HCT116 (cell line): ENCODE results near the gene NDUFAF4. TPM values are rescaled to one million over a fixed set of nuclear protein-coding genes. Genes with fewer than 3 reads are reported as not detected.

Experiments used
- ATAC-seq: fragments of 200-7000 bp; cut with Tn5 transposase; 2 replicates; pipeline ENCODE4 v1.9.1; 2020; ENCODE audit warnings: mild to moderate bottlenecking, moderate library complexity
- BruUV-seq: library from RNA; stranded (reverse); fragments of 400-500 nt; replicated peaks from 2 replicates; lab custom pipeline; 2021; lab: Mats Ljungman, UMichigan
- CTCF ChIA-PET: fragments of 300-600 bp; sonication (Branson Sonifier 250); formaldehyde crosslinking; loops from one replicate; lab custom pipeline; 2021; ENCODE audit warnings: antibody characterized with exemption; lab: Charles Lee
- POLR2A ChIA-PET: fragments of 300-600, 350-600 bp; sonication (Branson Sonifier 250); formaldehyde crosslinking; loops from one replicate; lab custom pipeline; 2021; ENCODE audit warnings: antibody characterized with exemption; lab: Charles Lee
- RAD21 ChIA-PET, 2 experiments: fragments of 300-600 bp; sonication (Branson Sonifier 250); formaldehyde crosslinking; loops; one replicate each; lab custom pipeline; 2023; ENCODE audit warnings: low total read pairs in 2 of 2; ENCODE audit not compliant: uncharacterized antibody in 2 of 2, unreplicated experiment in 2 of 2, low non-redundant PET in 1 of 2; lab: Charles Lee
- DNase-seq: peaks from one replicate; pipeline ENCODE4 v3.0.0-alpha.2; 2010; ENCODE audit warnings: low read depth, low spot score
- H2AFZ ChIP-seq: fragments of 200-600 bp; shearing (Covaris generic), sonication (generic); 2 replicates; pipeline ENCODE4 v1.6.1; 2017; ENCODE audit warnings: low read depth, mixed run types, mixed read lengths, antibody characterized with exemption, low read length; ENCODE audit not compliant: poor library complexity, severe bottlenecking
- H3K27ac ChIP-seq: 2 replicates; pipeline ENCODE4 v1.5.1; 2012; ENCODE audit warnings: low read depth, low read length
- H3K27me3 ChIP-seq: fragments of 200-600 bp; sonication (generic); 2 replicates; pipeline ENCODE4 v1.6.1; 2016; ENCODE audit warnings: mixed run types, low read length, mixed read lengths; ENCODE audit not compliant: insufficient read depth
- H3K36me3 ChIP-seq, 2 experiments: fragments of 200-500 bp in 1 of 2; fragments of 200-600 bp in 1 of 2; sonication (Bioruptor generic) in 1 of 2; sonication (generic) in 1 of 2; 2 replicates each; pipeline versions ENCODE4 v1.5.1 to v1.6.1; 2014 to 2016; ENCODE audit warnings: low read length in 2 of 2, inconsistent platforms in 1 of 2, mixed read lengths in 1 of 2, mixed run types in 1 of 2; ENCODE audit not compliant: insufficient read depth in 2 of 2, control insufficient read depth in 1 of 2
- H3K4me1 ChIP-seq, 2 experiments: fragments of 200-600 bp in 1 of 2; sonication (generic) in 1 of 2; 2 replicates each; pipeline versions ENCODE4 v1.5.1 to v1.6.1; 2012 to 2017; ENCODE audit warnings: low read length in 2 of 2, inconsistent platforms in 1 of 2, mild to moderate bottlenecking in 1 of 2, mixed read lengths in 1 of 2, mixed run types in 1 of 2, moderate library complexity in 1 of 2; ENCODE audit not compliant: insufficient read depth in 2 of 2, control insufficient read depth in 1 of 2
- H3K4me2 ChIP-seq: fragments of 200-600 bp; sonication (generic); 2 replicates; pipeline ENCODE4 v1.6.1; 2017; ENCODE audit warnings: mixed run types, low read length, mixed read lengths
- H3K4me3 ChIP-seq, 2 experiments: fragments of 200-600 bp in 1 of 2; sonication (generic) in 1 of 2; replicated peaks in 1 of 2; 2 replicates each; pipeline ENCODE4 v1.5.1; 2011 to 2016; ENCODE audit warnings: low read length in 2 of 2, control low read depth in 1 of 2, low read depth in 1 of 2, mild to moderate bottlenecking in 1 of 2, mixed read lengths in 1 of 2, mixed run types in 1 of 2
- H3K79me2 ChIP-seq: fragments of 200-600 bp; sonication (generic); 2 replicates; pipeline ENCODE4 v1.6.1; 2017; ENCODE audit warnings: mild to moderate bottlenecking, mixed run types, low read length, moderate library complexity, mixed read lengths; ENCODE audit not compliant: insufficient read depth
- H3K9ac ChIP-seq: fragments of 200-600 bp; sonication (generic); 2 replicates; pipeline ENCODE4 v1.6.1; 2016; ENCODE audit warnings: low read length, mixed read lengths
- H3K9me2 ChIP-seq: fragments of 200-600 bp; sonication (generic), shearing (Covaris generic); 2 replicates; pipeline ENCODE4 v1.6.1; 2017; ENCODE audit warnings: mixed run types, mild to moderate bottlenecking, moderate library complexity; ENCODE audit not compliant: insufficient read depth
- H3K9me3 ChIP-seq, 2 experiments: fragments of 200-500 bp in 1 of 2; fragments of 200-600 bp in 1 of 2; sonication (Bioruptor generic) in 1 of 2; sonication (generic) in 1 of 2; 2 replicates each; pipeline ENCODE4 v1.6.1; 2014 to 2017; ENCODE audit warnings: low read length in 2 of 2, mixed read lengths in 2 of 2, inconsistent platforms in 1 of 2, low read depth in 1 of 2, mild to moderate bottlenecking in 1 of 2, mixed run types in 1 of 2, moderate library complexity in 1 of 2; ENCODE audit not compliant: control insufficient read depth in 1 of 2, insufficient read depth in 1 of 2
- H4K20me1 ChIP-seq: fragments of 200-600 bp; sonication (generic), shearing (Covaris generic); 2 replicates; pipeline ENCODE4 v1.6.1; 2017; ENCODE audit warnings: mixed run types, mild to moderate bottlenecking, moderate library complexity; ENCODE audit not compliant: insufficient read depth
- EGR1 ChIP-seq: IDR thresholded peaks from 2 replicates; pipeline ENCODE4 v1.6.1; 2012; ENCODE audit warnings: low read depth
- ELF1 ChIP-seq: IDR thresholded peaks from 2 replicates; pipeline ENCODE4 v1.6.1; 2012; ENCODE audit warnings: low read depth, borderline replicate concordance
- POLR2AphosphoS5 ChIP-seq: IDR thresholded peaks from 2 replicates; pipeline ENCODE4 v1.6.1; 2011; ENCODE audit warnings: mild to moderate bottlenecking, low read depth, low read length, moderate library complexity
- RAD21 ChIP-seq: IDR thresholded peaks from 2 replicates; pipeline ENCODE4 v1.6.1; 2012; ENCODE audit warnings: low read depth, mild to moderate bottlenecking
- SIN3A ChIP-seq: IDR thresholded peaks from 2 replicates; pipeline ENCODE4 v1.6.1; 2012; ENCODE audit warnings: low read depth
- SP1 ChIP-seq: IDR thresholded peaks from 2 replicates; pipeline ENCODE4 v1.6.1; 2012; ENCODE audit warnings: low read depth
- TCF7L2 ChIP-seq: IDR thresholded peaks from 2 replicates; pipeline ENCODE4 v1.7.0; 2011; ENCODE audit warnings: borderline replicate concordance, inconsistent platforms; ENCODE audit not compliant: insufficient read depth, insufficient read length; ENCODE audit errors: extremely low read depth
- YY1 ChIP-seq: IDR thresholded peaks from 2 replicates; pipeline ENCODE4 v1.6.1; 2011; ENCODE audit warnings: low read length, low read depth, moderate library complexity, mild to moderate bottlenecking; ENCODE audit not compliant: insufficient replicate concordance; ENCODE audit errors: extremely low read depth
- ZFX ChIP-seq: fragments of 450-650 bp; IDR thresholded peaks from 2 replicates; pipeline ENCODE4 v1.6.1; 2017
- ZNF274 ChIP-seq: fragments of 200-500 bp; sonication (Bioruptor generic); IDR thresholded peaks from 2 replicates; pipeline ENCODE4 v1.6.1; 2014; ENCODE audit warnings: mild to moderate bottlenecking, low read depth, low read length, inconsistent platforms
- intact Hi-C: fragments of 100-400 bp; cut with micrococcal nuclease; formaldehyde crosslinking; loops from 2 replicates; pipeline ENCODE4 v1.10.0; 2022
- total RNA-seq: library from RNA; stranded (reverse); gene quantifications from one replicate; pipeline ENCODE4 v1.2.1, GENCODE V29; 2021; ENCODE audit not compliant: unreplicated experiment
- TF ChIP-seq, protein P1 (sequence below): IDR thresholded peaks from 2 replicates; pipeline ENCODE4 v1.6.1; 2012
- TF ChIP-seq, protein P2 (sequence below): IDR thresholded peaks from 2 replicates; pipeline ENCODE4 v1.6.1; 2012
- TF ChIP-seq, protein P3 (sequence below): IDR thresholded peaks from 2 replicates; pipeline ENCODE4 v1.6.1; 2012; ENCODE audit warnings: low read depth
- TF ChIP-seq, protein P4 (sequence below), 3 experiments: fragments of 200-600 bp in 1 of 3; sonication (generic) in 1 of 3; IDR thresholded peaks in 2 of 3; conservative IDR thresholded peaks in 1 of 3; 2 replicates each; pipeline ENCODE4 v1.5.1; 2012 to 2017; ENCODE audit warnings: low read depth in 2 of 3, low read length in 2 of 3, antibody characterized with exemption in 1 of 3, borderline replicate concordance in 1 of 3, control low read depth in 1 of 3, mild to moderate bottlenecking in 1 of 3, mixed read lengths in 1 of 3, mixed run types in 1 of 3, moderate library complexity in 1 of 3; ENCODE audit not compliant: insufficient read depth in 1 of 3

NDUFAF4 gene
- total RNA-seq, 1 experiment from 2014 or later = 62.4 TPM

DNA sequence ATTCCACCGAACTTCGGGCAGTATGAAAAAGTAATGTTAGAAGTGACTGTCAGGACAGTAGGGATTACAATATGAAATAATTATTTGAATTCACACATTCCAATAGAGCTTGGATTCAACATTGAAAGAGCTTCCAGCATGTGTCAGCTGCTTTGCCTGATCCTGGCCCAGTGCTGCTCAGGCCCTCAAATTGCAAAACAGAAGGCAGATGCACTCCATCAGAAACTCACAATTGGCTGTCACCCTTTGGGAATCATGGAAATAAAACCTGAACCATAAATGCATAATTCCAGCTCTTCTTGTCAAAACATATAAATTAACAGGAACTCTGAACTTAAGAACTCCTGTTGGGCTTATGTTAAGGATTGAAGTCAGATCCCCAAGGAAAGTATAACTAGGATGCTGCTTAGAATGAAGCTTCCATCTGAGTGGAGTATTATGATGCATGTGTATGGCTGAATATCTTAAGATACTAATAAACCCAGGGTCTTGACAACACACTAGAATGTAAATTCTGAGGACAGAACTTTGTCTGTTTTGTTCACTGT lies 1.8 kb upstream of the NDUFAF4 start (continued):
- TF ChIP-seq, protein P1, sequence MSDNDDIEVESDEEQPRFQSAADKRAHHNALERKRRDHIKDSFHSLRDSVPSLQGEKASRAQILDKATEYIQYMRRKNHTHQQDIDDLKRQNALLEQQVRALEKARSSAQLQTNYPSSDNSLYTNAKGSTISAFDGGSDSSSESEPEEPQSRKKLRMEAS = no peak
- no peak for TF ChIP-seq RAD21
- no peak for TF ChIP-seq TCF7L2
- no peak for TF ChIP-seq SIN3A
- no peak for TF ChIP-seq YY1
- TF ChIP-seq, protein P2, sequence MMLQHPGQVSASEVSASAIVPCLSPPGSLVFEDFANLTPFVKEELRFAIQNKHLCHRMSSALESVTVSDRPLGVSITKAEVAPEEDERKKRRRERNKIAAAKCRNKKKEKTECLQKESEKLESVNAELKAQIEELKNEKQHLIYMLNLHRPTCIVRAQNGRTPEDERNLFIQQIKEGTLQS = no peak
- no peak for TF ChIP-seq POLR2AphosphoS5
- no peak for TF ChIP-seq ELF1
- no peak for TF ChIP-seq EGR1
- no peak for TF ChIP-seq SP1
- TF ChIP-seq, all 23 proteins: peak for 0

DNA sequence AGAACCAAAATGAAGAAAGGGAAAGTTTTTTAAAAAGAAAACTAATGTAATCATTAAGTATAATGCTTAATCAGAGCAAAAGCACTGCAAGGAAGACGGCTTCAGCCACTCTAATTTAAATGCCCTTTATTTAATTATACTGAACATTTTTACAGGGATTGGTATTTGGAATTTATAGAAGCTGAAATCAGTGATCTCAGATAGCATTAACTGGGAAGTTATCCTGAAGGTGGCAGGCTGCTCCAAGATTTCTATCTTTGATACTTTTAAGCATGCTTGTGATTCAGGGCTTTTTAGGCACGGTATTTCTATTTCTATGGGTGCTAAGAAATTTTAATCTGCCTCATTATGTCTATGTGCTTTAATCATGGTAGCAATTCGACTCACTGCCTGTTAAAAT lies 1.3 kb upstream of the NDUFAF4 start:
- ATAC-seq = no peak
- BruUV-seq = no TSS peak
- peak overlapping the region; percentile 45; the same call in 1 of the 2 replicates for H3K27ac ChIP-seq
- H3K36me3 ChIP-seq = peaks cover 9% of the 10 kb centered on the region in 2 experiments
- peak overlapping the region in 1 of 2 experiments; percentile 91; a peak in 1 of 4 replicates for H3K4me3 ChIP-seq
- peak overlapping the region; percentile 92 for H2AFZ ChIP-seq
- H4K20me1 ChIP-seq = peaks cover 11% of the 10 kb centered on the region; the same call in 1 of the 2 replicates
- TF ChIP-seq, protein P3, sequence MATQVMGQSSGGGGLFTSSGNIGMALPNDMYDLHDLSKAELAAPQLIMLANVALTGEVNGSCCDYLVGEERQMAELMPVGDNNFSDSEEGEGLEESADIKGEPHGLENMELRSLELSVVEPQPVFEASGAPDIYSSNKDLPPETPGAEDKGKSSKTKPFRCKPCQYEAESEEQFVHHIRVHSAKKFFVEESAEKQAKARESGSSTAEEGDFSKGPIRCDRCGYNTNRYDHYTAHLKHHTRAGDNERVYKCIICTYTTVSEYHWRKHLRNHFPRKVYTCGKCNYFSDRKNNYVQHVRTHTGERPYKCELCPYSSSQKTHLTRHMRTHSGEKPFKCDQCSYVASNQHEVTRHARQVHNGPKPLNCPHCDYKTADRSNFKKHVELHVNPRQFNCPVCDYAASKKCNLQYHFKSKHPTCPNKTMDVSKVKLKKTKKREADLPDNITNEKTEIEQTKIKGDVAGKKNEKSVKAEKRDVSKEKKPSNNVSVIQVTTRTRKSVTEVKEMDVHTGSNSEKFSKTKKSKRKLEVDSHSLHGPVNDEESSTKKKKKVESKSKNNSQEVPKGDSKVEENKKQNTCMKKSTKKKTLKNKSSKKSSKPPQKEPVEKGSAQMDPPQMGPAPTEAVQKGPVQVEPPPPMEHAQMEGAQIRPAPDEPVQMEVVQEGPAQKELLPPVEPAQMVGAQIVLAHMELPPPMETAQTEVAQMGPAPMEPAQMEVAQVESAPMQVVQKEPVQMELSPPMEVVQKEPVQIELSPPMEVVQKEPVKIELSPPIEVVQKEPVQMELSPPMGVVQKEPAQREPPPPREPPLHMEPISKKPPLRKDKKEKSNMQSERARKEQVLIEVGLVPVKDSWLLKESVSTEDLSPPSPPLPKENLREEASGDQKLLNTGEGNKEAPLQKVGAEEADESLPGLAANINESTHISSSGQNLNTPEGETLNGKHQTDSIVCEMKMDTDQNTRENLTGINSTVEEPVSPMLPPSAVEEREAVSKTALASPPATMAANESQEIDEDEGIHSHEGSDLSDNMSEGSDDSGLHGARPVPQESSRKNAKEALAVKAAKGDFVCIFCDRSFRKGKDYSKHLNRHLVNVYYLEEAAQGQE = no peak
- TF ChIP-seq SIN3A (no peak), ZFX (no peak), RAD21 (peak; percentile 86), ZNF274 (no peak), EGR1 (no peak)
- TF ChIP-seq, protein P4, sequence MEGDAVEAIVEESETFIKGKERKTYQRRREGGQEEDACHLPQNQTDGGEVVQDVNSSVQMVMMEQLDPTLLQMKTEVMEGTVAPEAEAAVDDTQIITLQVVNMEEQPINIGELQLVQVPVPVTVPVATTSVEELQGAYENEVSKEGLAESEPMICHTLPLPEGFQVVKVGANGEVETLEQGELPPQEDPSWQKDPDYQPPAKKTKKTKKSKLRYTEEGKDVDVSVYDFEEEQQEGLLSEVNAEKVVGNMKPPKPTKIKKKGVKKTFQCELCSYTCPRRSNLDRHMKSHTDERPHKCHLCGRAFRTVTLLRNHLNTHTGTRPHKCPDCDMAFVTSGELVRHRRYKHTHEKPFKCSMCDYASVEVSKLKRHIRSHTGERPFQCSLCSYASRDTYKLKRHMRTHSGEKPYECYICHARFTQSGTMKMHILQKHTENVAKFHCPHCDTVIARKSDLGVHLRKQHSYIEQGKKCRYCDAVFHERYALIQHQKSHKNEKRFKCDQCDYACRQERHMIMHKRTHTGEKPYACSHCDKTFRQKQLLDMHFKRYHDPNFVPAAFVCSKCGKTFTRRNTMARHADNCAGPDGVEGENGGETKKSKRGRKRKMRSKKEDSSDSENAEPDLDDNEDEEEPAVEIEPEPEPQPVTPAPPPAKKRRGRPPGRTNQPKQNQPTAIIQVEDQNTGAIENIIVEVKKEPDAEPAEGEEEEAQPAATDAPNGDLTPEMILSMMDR (IDR thresholded peaks at IDR 0.05 in 2 of 3, conservative IDR thresholded peaks at IDR 0.05 in 1 of 3; ENCODE audit: borderline replicate concordance in 1 of 3, insufficient read depth in 1 of 3, low read depth in 2 of 3, low read length in 2 of 3) = peak; percentile 42 to 74 (median 65); a peak in 5 of 6 replicates
- TF ChIP-seq, all 23 proteins: peak for 2
- Histone ChIP-seq H3K9me3 (no peaks in the 10 kb centered on the region), H3K4me1 (peaks cover 6 to 22% of the 10 kb centered on the region in 2 experiments), H3K27me3 (no peaks in the 10 kb centered on the region), H3K9me2 (no peaks in the 10 kb centered on the region), H3K9ac (no peak overlapping the region), H3K79me2 (peaks cover 36% of the 10 kb centered on the region), H3K4me2 (peak overlapping the region; percentile 94)
- POLR2A ChIA-PET = no interaction called here
- intact Hi-C loops = loop anchor here (1.0 to 5.0 kb wide), 2 partner anchors 155 to 377 kb away; partner anchors contain the start of gene UFL1
- CTCF ChIA-PET = interaction anchor here (0.7 to 3.1 kb wide), 14 partner anchors 8 to 316 kb away, joined by 3 to 85 read pairs (median 3); no protein-coding TSS in a partner anchor
- RAD21 ChIA-PET = interaction anchor here in 1 of 2 experiments (2.0 kb wide), 1 partner anchor 160 kb away, joined by 7 read pairs; no protein-coding TSS in a partner anchor
- DNase-seq = peak; percentile 37
